ENCODE results near the gene NDUFA6. TPM values are rescaled to one million over a fixed set of nuclear protein-coding genes. Genes with fewer than 3 reads are reported as not detected.

NDUFA6 gene
- total and polyA plus RNA-seq, 2 of the 13 experiments (the other 11 are each of a cell fraction or from before 2014, with no cell fraction given), result 68.5 to 87.8 TPM

DNA sequence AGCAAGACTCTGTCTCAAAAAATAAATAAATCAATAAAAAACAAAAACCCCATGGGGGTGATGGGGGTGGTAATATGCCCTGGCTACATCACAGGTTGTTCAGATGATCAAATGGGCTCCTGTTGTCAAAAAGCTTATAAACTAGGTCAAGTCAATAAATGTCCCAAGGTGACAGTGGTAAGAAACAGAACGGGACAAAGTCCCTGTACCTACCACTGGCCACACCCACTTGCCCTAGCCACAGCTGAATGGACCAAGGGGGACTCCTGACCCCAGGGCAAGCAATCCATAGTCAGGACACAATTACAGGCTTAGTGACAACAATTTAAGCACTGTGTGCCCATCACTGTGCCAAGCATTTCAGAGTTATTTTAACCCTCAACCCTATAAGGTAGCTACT, 25.9 kb downstream of the NDUFA6 start (continued):
- TF ChIP-seq ZNF609 (CRISPR knock-in tag; IDR thresholded peaks at IDR 0.05; ENCODE audit: borderline replicate concordance) (no peak), ADNP (CRISPR knock-in tag; IDR thresholded peaks at IDR 0.05) (no peak), ZNF768 (CRISPR knock-in tag; IDR thresholded peaks at IDR 0.05) (no peak), HNRNPUL1 (IDR thresholded peaks at IDR 0.05; ENCODE audit: low read depth, low read length) (no peak), MATR3 (CRISPR knock-in tag; IDR thresholded peaks at IDR 0.05) (no peak), ZNF180 (CRISPR knock-in tag; IDR thresholded peaks at IDR 0.05; ENCODE audit: borderline replicate concordance, low read depth) (no peak), ATF2 (CRISPR knock-in tag; IDR thresholded peaks at IDR 0.05) (no peak), HBP1 (CRISPR knock-in tag; IDR thresholded peaks at IDR 0.05; ENCODE audit: low read depth) (no peak), RBAK (CRISPR knock-in tag; IDR thresholded peaks at IDR 0.05) (no peak), RCOR2 (CRISPR knock-in tag; IDR thresholded peaks at IDR 0.05) (0 out of 2 replicates have a peak, but pooled peaks have one; percentile 16), GTF3A (CRISPR knock-in tag; conservative IDR thresholded peaks at IDR 0.05) (no peak), HNF4G (IDR thresholded peaks at IDR 0.05; ENCODE audit: borderline replicate concordance, low read depth, low read length) (peak; percentile 37; the same call in 1 of the 2 replicates), HNF4G (CRISPR knock-in tag; IDR thresholded peaks at IDR 0.05; ENCODE audit: borderline replicate concordance, low read depth) (no peak), PBX2 (CRISPR knock-in tag; IDR thresholded peaks at IDR 0.05) (no peak), HDAC1 (CRISPR knock-in tag; IDR thresholded peaks at IDR 0.05) (0 out of 2 replicates have a peak, but pooled peaks have one; percentile 28), PAXIP1 (CRISPR knock-in tag; conservative IDR thresholded peaks at IDR 0.05) (peak; percentile 61; the same call in 1 of the 2 replicates)
- TF ChIP-seq, protein P1, sequence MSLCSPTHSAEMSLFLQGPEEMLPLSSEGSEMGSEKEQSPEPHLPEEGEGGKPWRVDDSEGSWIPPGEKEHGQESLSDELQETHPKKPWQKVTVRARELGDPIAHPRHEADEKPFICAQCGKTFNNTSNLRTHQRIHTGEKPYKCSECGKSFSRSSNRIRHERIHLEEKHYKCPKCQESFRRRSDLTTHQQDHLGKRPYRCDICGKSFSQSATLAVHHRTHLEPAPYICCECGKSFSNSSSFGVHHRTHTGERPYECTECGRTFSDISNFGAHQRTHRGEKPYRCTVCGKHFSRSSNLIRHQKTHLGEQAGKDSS (CRISPR knock-in tag; IDR thresholded peaks at IDR 0.05; ENCODE audit: borderline replicate concordance, low read depth), result no peak

All from HepG2 (cell line).